ENCODE results near the gene NBPF11.
"Not testable (repeated sequence)": the region's sequence is repeated elsewhere in the genome, so short reads cannot be mapped to it uniquely, and the experiment has no call there.

DNA sequence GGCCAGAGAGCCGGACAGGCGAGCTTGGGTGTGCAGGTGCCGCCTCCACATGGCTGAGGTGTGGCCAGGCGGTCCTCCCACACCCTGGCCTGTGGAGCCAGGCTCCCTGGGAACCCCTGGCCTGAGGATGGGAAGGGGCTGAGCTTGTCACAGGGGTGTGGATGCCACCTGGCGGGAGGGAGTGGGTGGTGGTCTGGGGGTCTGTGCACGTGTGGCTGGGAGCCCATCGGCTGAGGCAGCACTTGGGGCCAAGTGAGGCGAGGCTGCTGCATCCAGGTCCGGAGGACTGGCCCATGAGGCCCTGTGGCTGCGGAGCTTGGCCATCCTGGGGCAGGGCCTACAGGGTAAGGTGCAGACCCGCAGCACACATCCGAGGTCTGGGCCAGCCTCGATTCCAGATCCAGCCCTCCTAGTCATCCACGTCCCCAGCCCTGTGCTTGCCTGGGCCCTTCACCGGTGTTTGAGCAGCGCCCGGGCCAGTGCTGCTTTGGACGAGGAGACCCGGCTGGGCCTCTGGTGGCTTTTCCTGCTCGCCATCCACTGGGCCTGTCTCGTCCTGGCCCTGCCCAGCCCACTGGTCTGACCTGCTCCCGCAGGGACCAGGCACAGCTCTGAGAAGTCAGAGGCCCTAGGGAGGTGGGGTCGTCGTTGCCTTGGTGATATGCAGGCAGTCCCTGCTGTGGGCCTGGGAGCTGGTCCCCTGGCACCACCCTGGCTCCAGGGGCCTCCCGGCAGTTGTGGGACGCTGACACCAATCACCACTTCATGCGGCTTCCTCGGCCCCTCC is 4.8 kb downstream of the NBPF11 start:
- not testable (repeated sequence) for TF ChIP-seq ARNTL (CRISPR knock-in tag; IDR thresholded peaks at IDR 0.05; ENCODE audit: borderline replicate concordance, low read depth); ZNF565 (CRISPR knock-in tag; conservative IDR thresholded peaks at IDR 0.05; ENCODE audit: low read depth); CSRNP3 (CRISPR knock-in tag; IDR thresholded peaks at IDR 0.05); PATZ1 (CRISPR knock-in tag; IDR thresholded peaks at IDR 0.05; ENCODE audit: borderline replicate concordance)
